NCI-H446 (cell line): Measurements from ENCODE around the gene OR13A1.
"Not testable (repeated sequence)": the region's sequence is repeated elsewhere in the genome, so short reads cannot be mapped to it uniquely, and the experiment has no call there.

ENCODE experiments used
- DNase-seq, 2 experiments: peaks; one replicate each; lab custom pipeline; 2025; lab: John Stamatoyannopoulos, UW

Gene OR13A1, protein sequence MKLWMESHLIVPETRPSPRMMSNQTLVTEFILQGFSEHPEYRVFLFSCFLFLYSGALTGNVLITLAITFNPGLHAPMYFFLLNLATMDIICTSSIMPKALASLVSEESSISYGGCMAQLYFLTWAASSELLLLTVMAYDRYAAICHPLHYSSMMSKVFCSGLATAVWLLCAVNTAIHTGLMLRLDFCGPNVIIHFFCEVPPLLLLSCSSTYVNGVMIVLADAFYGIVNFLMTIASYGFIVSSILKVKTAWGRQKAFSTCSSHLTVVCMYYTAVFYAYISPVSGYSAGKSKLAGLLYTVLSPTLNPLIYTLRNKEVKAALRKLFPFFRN

DNA sequence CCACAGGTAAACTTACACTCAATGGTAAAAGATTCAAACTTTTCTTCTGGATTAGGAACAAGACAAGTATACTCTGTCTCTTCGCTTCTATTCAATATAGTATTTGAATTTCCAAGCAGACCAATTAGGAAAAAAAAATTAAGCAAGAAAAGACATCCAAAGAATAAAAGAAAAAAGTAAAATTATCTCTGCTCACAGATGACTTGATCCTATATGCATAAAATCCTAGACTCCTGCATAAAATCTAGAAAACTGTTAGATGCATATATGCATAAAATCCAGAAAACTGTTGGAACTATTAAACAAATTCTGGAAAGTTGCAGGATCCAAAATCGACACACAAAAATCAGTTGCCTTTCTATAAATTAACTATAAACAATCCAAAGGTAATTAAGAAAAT, at the start of gene OR13A1:
Gene OR13A1, minus strand, starts transcription at position 101 of the 400 bp plus-strand sequence. CDS start 11,186 bp downstream, outside the sequence.
- no peak for DNase-seq

DNA sequence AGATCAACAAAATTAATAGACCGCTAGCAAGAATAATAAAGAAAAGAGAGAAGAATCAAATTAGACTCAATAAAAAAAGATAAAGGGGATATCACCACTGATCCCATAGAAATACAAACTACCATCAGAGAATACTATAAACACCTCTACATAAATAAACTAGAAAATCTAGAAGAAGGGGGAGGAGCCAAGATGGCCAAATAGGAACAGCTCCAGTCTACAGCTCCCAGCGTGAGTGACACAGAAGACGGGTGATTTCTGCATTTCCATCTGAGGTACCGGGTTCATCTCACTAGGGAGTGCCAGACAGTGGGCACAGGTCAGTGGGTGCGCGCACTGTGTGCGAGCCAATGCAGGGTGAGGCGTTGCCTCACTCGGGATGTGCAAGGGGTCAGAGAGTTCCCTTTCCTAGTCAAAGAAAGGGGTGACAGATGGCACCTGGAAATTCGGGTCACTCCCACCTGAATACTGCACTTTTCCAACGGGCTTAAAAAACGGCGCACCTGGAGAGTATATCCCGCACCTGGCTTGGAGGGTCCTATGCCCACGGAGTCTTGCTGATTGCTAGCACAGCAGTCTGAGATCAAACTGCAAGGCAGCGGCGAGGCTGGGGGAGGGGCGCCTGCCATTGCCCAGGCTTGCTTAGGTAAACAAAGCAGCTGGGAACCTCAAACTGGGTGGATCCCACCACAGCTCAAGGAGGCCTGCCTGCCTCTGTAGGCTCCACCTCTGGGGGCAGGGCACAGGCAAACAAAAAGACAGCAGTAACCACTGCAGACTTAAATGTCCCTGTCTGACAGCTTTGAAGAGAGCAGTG, 46.8 kb upstream of the OR13A1 start:
- DNase-seq: not testable (repeated sequence)

DNA sequence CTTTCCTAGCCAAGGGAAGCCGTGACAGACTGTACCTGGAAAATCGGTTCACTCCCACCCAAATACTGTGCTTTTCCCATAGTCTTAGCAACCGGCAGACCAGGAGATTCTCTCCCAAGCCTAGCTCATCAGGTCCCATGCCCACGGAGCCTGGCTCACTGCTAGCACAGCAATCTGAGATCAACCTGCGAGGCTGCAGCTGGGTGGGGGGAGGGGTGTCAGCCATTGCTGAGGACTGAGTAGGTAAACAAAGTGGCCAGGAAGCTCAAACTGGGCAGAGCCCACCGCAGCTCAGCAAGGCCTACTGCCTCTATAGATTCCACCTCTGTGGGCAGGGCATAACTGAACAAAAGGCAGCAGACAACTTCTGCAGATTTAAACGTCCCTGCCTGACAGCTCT, 43.6 kb upstream of the OR13A1 start:
- DNase-seq: not testable (repeated sequence)

DNA sequence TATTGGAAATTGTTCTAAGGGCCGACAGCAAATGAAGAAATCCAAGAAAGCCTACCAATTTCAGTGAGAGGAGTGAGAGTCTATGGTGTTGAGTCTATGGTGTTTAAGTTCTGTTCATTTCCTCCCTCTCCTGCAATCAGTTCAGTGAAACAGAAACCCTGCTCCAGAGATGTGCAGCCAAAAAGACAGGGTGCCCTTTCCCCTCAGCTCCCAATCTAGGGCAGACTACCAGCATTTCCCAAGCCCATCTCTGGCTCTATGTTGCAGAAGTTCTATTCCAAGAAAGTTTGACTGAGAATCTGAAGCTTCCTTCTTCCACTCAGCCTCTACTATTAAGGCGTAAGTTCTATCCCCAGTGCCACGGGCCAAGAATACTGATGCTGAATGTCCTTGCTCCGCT, 40.1 kb upstream of the OR13A1 start:
- no peak for DNase-seq

DNA sequence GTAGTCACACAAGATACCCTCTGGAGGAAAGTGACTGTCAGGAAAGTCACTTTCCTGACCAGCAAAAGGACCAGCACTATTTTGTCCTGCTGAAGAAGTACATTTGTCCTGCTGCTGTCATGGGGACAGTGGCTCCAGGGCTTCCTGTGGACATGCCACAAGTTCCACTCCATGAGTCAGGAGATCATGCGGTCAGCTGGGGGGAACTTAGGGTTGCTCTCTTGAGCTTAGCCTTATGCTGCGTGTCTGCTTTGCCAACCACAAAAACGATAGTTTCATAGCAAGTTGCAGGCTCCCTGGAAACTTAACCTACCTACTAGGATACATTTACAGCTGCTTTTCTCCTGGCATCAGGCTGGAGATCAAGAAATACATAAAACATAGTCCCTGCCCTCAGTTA, 38.9 kb upstream of the OR13A1 start:
- DNase-seq: no peak

DNA sequence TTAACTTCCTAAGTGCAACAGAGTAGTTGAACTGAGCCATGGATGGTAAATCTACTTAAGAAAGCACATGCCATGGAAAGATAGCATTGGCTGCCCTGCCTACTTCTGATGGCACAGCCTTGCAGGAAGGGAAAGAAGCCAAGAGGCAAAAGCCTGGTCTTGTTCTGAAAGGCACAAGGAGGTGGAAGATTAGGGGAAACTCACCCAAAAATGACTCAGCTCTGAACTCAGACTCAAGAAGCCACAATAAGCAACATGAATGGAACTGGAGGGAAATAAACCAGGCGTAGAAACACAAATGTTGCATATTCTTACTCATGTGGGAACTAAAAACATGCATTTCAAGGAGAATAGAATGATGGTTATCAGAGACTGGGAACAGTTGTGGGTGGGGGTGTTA, 37.8 kb upstream of the OR13A1 start:
- no peak for DNase-seq

DNA sequence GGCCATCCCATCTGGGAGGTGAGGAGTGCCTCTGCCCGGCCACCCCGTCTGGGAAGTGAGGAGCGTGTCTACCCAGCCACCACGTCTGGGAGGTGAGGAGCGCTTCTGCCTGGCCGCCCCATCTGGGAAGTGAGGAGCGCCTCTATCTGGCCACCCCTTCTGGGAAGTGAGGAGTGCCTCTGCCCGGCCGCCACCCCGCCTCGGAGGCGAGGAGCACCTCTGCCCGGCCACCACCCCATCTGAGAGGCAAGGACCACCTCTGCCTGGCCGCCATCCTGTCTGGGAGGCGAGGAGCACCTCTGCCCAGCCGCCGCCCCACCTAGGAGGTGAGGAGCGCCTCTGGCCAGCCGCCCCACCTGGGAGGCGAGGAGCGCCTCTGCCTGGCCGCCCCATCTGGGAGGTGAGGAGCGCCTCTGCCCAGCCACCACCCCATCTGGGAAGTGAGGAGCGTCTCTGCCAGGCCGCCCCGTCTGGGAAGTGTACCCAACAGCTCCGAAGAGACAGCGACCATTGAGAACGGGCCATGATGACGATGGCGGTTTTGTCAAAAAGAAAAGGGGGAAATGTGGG, 32.9 kb upstream of the OR13A1 start:
- DNase-seq: not testable (repeated sequence)

DNA sequence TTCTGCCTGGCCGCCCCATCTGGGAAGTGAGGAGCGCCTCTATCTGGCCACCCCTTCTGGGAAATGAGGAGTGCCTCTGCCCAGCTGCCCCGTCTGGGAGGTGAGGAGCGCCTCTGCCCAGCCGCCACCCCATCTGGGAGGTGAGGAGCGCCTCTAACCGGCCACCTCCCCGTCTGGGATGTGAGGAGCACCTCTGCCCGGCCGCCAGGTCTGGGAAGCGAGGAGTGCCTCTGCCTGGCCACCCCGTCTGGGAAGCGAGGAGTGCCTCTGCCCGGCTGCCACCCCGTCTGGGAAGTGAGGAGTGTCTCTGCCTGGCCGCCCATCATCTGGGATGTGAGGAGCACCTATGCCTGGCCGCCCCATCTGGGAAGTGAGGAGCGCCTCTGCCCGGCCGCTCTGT, 32.1 kb upstream of the OR13A1 start:
- not testable (repeated sequence) for DNase-seq

DNA sequence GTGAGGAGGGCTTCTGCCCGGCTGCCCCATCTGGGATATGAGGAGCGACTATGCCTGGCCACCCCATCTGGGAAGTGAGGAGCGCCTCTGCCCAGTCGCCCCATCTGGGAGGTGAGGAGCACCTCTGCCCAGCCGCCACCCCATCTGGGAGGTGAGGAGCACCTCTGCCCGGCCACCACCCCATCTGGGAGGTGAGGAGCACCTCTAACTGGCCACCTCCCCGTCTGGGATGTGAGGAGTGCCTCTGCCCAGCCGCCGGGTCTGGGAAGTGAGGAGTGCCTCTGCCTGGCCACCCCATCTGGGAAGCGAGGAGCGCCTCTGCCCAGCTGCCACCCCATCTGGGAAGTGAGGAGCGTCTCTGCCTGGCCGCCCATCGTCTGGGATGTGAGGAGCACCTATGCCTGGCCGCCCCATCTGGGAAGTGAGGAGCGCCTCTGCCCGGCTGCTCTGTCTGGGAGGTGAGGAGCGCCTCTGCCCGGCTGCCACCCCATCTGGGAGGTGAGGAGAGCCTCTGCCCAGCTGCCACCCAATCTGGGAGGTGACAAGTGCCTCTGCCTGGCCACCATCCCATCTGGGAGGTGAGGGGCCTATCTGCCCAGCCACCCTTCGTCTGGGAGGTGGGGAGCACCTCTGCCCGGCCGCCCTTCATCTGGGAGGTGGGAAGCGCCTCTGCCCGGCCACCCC, 31.4 kb upstream of the OR13A1 start:
- not testable (repeated sequence) for DNase-seq

DNA sequence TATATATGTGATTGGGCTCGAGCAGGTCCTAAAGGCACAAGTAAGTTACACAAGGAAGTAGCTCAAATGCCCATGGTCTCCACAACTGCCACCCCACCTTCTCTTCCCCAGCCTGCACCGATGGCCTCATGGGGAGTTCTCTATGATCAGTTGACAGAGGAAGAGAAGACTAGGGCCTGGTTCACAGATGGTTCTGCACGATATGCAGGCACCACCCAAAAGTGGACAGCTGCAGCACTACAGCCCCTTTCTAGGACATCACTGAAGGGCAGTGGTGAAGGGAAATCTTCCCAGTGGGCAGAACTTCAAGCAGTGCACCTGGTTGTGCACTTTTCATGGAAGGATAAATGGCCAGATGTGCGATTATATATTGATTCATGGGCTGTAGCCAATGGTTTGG, 25.0 kb upstream of the OR13A1 start:
- not testable (repeated sequence) for DNase-seq

DNA sequence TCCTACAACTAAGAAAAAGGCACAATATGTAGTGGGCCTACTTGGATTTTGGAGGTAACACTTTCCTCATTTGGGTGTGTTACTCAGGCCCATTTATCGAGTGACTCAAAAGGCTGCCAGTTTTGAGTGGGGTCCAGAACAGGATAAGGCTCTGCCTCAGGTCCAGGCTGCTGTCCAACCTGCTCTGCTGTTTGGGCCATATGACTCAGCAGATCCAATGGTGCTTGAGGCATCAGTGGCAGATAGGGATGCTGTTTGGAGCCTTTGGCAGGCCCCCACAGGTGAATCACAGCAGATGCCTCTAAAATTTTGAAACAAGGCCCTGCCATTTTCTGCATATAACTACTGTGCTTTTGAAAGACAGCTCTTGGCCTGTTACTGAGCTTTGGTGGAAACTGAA, 24.5 kb upstream of the OR13A1 start:
- DNase-seq: no peak

DNA sequence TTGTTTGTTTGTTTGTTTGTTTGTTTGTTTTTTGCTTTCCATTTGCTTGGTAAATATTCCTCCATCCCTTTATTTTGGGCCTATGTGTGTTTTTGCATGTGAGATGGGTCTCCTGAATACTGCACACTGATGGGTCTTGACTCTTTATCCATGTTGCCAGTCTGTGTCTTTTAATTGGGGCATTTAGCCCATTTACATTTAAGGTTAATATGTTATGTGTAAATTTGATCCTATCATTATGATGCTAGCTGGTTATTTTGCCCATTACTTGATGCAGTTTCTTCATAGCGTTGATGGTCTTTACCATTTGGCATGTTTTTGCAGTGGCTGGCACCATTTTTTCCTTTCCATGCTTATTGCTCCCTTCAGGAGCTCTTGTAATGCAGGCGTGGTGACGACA, 16.4 kb upstream of the OR13A1 start:
- not testable (repeated sequence) for DNase-seq

DNA sequence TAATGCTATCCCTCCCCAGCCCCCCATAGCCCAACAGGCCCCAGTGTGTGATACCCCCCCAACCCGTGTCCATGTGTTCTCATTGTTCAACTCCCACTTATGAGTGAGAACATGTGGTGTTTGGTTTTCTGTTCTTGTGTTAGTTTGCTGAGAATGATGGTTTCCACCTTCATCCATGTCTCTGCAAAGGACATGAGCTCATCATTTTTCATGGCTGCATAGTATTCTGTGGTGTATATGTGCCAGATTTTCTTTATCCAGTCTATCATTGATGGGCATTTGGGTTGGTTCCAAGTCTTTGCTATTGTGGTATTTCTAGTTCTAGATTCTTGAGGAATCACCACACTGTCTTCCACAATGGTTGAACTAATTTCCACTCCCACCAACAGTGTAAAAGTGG, 11.5 kb upstream of the OR13A1 start:
- not testable (repeated sequence) for DNase-seq

DNA sequence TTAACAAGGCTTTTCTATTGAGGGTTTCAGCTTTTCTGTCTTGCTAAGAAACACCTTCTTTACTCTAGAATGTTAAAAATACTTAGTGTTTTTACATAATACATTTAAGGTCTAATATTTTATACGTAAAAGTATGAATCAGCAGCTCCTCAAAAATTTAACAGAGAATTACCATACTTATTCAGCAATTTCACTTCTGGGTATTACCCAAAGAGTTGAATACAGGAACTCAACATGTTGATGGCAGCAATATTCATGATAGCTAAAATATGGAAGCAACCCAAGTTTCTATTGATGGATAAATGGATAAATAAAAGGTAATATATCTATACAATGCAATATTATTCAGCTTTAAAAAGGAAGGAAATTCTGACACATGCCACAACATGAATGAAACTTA, 9.7 kb upstream of the OR13A1 start:
- no peak for DNase-seq

DNA sequence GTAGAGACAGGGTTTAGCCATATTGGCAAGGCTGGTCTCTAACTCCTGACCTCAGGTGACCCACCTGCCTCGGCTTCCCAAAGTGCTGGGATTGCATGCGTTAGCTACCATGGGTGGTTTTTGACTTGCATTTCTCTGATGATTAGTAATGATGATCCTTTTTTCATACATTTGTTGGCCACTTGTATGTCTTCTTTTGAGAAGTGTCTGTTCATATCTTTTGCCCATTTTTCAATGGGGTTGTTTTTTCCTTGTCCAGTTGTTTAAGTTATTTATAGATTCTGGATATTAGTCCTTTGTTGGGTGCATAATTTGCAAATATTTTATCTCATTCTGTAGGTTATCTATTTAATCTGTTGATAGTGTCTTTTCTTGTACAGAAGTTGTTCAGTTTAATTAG, 4.3 kb upstream of the OR13A1 start:
- no peak for DNase-seq

DNA sequence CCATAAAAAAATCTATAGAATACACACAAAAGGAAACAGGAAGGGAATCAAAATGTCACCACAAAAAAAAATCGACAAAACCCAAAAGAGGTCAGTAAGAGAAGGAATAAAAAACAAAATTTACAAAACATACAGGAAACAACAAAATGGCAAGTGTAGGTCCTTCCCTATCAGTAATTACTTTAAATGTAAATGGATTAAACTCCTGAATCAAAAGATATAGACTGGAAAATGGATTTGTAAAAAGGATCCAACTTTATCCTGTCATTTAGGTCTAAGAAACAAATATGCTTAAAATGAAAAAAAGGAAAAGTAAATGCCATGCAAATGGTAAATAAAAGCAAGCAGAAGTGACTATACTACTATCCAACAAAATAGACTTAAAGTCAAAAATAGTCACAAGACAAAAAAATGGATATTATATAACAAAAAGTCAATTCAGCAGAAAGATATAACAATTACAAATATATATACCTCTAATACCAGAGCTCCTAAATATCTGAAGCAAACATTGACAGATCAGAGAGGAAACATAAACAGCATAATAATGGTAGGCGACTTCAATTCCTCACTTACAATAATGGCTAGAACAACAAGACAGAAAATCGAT, 2.0 kb downstream of the OR13A1 start:
- DNase-seq: no peak

DNA sequence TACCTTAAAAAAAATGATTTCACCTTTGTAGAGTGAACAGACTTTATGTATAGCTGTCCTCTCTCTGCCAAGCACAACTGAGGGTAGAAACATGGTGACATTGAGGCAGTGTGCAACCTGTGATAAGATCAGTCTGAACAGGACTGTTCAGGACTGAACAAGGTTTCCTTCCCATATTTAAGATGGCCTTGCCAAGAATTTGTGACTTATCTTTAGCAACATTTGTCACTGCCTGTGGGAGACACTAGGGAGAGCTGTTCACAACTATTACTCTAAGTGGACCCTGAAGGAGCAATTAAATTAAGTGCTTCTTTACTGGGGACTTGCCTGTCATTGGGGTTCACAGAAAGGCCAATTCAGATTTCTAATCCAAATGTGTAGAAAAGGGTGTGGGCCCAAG, 6.7 kb downstream of the OR13A1 start:
- no peak for DNase-seq

DNA sequence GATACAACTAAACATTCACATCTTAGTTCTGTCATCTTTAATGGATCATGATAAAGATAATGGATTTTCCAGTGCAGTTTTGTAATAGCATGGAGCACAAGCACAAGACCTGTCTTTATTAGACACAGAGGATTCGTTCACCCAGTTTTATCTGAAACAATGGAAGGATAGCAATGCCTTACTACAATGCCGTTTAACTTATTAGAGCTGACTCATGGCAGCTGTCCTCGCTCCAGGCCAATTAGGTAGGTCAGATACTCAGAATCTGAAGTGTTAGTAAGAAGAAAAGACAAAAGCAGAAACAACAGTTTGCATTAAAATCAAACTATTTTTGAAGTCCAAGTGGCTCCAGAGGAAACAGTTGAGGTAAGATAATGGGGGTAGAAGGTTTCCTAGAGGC, 12.8 kb downstream of the OR13A1 start:
- DNase-seq: no peak

DNA sequence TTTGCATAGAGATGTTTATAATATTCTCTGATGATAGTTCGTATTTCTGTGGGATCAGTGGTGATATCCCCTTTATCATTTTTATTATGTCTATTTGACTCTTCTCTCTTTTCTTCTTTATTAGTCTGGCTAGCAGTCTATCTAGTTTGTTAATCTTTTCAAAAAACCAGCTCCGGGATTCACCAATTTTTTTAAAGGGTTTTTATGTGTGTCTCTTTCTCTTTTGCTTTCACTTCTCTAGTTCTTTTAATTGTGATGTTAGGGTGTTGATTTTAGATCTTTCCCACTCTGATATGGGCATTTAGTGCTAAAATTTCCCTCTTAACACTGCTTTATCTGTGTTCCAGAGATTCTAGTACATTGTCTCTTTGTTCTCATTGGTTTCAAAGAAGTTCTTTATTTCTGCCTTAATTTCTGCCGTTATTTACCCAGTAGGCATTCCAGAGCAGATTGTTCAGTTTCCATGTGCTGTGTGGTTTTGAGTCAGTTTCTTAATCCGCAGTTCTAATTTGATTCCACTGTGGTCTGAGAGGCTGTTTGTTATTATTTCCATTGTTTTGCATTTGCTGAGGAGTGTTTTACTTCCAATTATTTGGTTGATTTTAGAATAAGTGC, 17.0 kb downstream of the OR13A1 start:
- DNase-seq: not testable (repeated sequence)

DNA sequence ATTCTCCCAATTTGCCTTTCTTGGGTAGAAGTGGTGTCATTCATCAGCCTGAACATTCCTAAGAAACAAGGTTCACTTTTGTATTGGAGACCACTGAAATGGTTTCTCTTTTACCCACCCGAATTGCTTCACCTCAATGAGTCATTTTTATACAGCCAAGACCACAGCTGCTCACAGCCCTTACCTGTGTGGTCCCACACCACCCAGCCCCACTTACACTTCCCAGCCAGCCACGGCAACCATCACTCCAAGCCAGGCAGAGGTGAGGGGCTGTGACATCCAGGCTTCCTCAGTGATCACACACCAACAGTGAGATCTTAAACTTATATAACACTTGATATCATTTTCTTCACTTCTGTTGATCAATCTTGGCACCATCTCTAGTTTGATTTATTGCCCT, 20.7 kb downstream of the OR13A1 start:
- DNase-seq: no peak

DNA sequence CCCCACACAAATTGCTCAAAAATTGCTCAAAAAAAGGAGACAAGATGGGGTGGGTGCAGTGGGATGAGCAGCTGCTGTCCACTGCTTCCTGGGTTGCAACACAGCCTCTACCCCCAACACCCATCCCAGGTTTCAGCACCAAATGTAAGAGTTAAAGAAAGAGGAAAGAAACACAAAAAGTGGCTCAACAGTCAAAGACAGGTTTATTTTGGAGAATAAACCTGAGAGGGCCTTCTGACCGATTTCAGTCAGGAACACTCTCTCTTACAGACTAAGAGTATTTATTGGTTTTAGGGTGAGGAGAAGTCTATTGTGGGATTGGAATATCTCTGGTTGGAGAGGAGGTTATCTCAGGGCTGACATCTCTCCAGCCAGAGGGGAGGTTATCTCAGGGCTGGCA, 28.4 kb downstream of the OR13A1 start:
- no peak for DNase-seq

DNA sequence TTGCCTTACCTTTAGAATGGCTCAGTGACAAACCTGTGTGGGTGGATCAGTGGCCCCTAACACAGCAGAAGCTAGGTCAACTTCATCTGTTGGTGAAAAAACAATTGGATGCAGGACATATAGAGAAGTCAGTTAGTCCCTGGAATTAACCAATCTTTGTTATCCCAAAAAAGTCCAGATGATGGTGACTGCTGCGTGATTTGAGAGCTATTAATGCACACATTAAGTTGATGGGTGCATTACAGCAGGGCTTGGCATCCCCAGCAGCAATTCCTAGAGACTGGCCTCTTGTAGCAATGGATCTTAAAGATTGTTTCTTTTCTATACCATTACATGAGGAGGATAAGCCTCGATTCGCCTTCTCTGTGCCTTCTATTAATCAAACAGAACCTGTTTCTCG, 33.3 kb downstream of the OR13A1 start:
- no peak for DNase-seq
